Measurements from ENCODE around the gene UGT2A2.

The UGT2A2 gene

GRCh38 chr4:69568787-69569186 is 70.7 kb downstream of the UGT2A2 start:
- Histone ChIP-seq H3K27ac (replicated peaks; ENCODE audit: low read length) (no peak overlapping the region), H2BK12ac (ENCODE audit: low read length) (no peak overlapping the region), H3K79me1 (ENCODE audit: low read depth, low read length) (no peaks in the 10 kb centered on the region), H2BK15ac (ENCODE audit: low read length) (no peak overlapping the region), H4K8ac (ENCODE audit: low read depth, low read length) (no peak overlapping the region), H2BK120ac (ENCODE audit: low read depth, low read length) (no peak overlapping the region), H3K23ac (ENCODE audit: low read depth, low read length, poor library complexity) (no peak overlapping the region), H4K91ac (ENCODE audit: low read depth, low read length, poor library complexity) (no peak overlapping the region), H3K9me3 (replicated peaks in 1 of 2; ENCODE audit: control insufficient read depth in 2 of 2, insufficient read depth in 1 of 2, low read depth in 1 of 2, low read length in 2 of 2) (no peaks in the 10 kb centered on the region), H3K4ac (ENCODE audit: low read length) (no peak overlapping the region), H2AK5ac (ENCODE audit: low read depth, low read length) (no peak overlapping the region), H2AFZ (ENCODE audit: low read length) (no peak overlapping the region), H3K4me3 (ENCODE audit: low read length in 2 of 2) (no peak overlapping the region), H3K9ac (ENCODE audit: low read depth, low read length, poor library complexity) (no peak overlapping the region), H3K4me2 (ENCODE audit: insufficient read depth, low read length, poor library complexity, severe bottlenecking) (no peak overlapping the region), H3K14ac (ENCODE audit: low read length) (no peak overlapping the region), H3K27me3 (ENCODE audit: control insufficient read depth in 3 of 3, insufficient read depth in 3 of 3, low read depth in 1 of 3, low read length in 3 of 3) (no peaks in the 10 kb centered on the region), H3K4me1 (ENCODE audit: control insufficient read depth in 2 of 2, insufficient read depth in 1 of 2, low read depth in 1 of 2, low read length in 2 of 2) (no peaks in the 10 kb centered on the region), H3K36me3 (replicated peaks in 1 of 2; ENCODE audit: control insufficient read depth in 2 of 2, insufficient read depth in 2 of 2, low read length in 2 of 2) (no peaks in the 10 kb centered on the region), H3K18ac (ENCODE audit: low read length) (no peak overlapping the region), H2BK5ac (ENCODE audit: low read length) (no peak overlapping the region)
- WGBS, 2 donors (ENCODE audit: extremely low coverage in 2 of 2, insufficient read length in 2 of 2, insufficient replicate concordance in 1 of 2) = no CpG with 5 or more reads among the region's 1 CpG
- no peak for DNase-seq (ENCODE audit: low spot score)

GRCh38 chr4:69563424-69563823 is 76.0 kb downstream of the UGT2A2 start:
- no peak for DNase-seq (ENCODE audit: low spot score)
- Histone ChIP-seq H2BK15ac (ENCODE audit: low read length) (no peak overlapping the region), H2BK120ac (ENCODE audit: low read depth, low read length) (no peak overlapping the region), H3K27me3 (ENCODE audit: control insufficient read depth in 3 of 3, insufficient read depth in 3 of 3, low read depth in 1 of 3, low read length in 3 of 3) (no peaks in the 10 kb centered on the region), H3K4me1 (ENCODE audit: control insufficient read depth in 2 of 2, insufficient read depth in 1 of 2, low read depth in 1 of 2, low read length in 2 of 2) (no peaks in the 10 kb centered on the region), H3K4me3 (ENCODE audit: low read length in 2 of 2) (no peak overlapping the region), H3K9ac (ENCODE audit: low read depth, low read length, poor library complexity) (no peak overlapping the region), H2BK5ac (ENCODE audit: low read length) (no peak overlapping the region), H3K18ac (ENCODE audit: low read length) (no peak overlapping the region), H3K23ac (ENCODE audit: low read depth, low read length, poor library complexity) (no peak overlapping the region), H2BK12ac (ENCODE audit: low read length) (no peak overlapping the region), H3K4ac (ENCODE audit: low read length) (no peak overlapping the region), H3K27ac (replicated peaks; ENCODE audit: low read length) (no peak overlapping the region), H2AK5ac (ENCODE audit: low read depth, low read length) (no peak overlapping the region), H3K4me2 (ENCODE audit: insufficient read depth, low read length, poor library complexity, severe bottlenecking) (no peak overlapping the region), H3K14ac (ENCODE audit: low read length) (no peak overlapping the region), H4K8ac (ENCODE audit: low read depth, low read length) (no peak overlapping the region), H3K79me1 (ENCODE audit: low read depth, low read length) (no peaks in the 10 kb centered on the region), H3K36me3 (replicated peaks in 1 of 2; ENCODE audit: control insufficient read depth in 2 of 2, insufficient read depth in 2 of 2, low read length in 2 of 2) (no peaks in the 10 kb centered on the region), H3K9me3 (replicated peaks in 1 of 2; ENCODE audit: control insufficient read depth in 2 of 2, insufficient read depth in 1 of 2, low read depth in 1 of 2, low read length in 2 of 2) (no peaks in the 10 kb centered on the region), H2AFZ (ENCODE audit: low read length) (no peak overlapping the region), H4K91ac (ENCODE audit: low read depth, low read length, poor library complexity) (no peak overlapping the region)
- WGBS, 2 donors (ENCODE audit: extremely low coverage in 2 of 2, insufficient read length in 2 of 2, insufficient replicate concordance in 1 of 2) = no CpG with 5 or more reads among the region's 2 CpGs

GRCh38 chr4:69549651-69550050 is 89.8 kb downstream of the UGT2A2 start:
- H3K27ac ChIP-seq (replicated peaks; ENCODE audit: low read length) = no peak overlapping the region
- no peaks in the 10 kb centered on the region for H3K27me3 ChIP-seq (ENCODE audit: control insufficient read depth in 3 of 3, insufficient read depth in 3 of 3, low read depth in 1 of 3, low read length in 3 of 3)
- no peak overlapping the region for H3K4me2 ChIP-seq (ENCODE audit: insufficient read depth, low read length, poor library complexity, severe bottlenecking)
- H2BK15ac ChIP-seq (ENCODE audit: low read length) = no peak overlapping the region
- no peak overlapping the region for H3K18ac ChIP-seq (ENCODE audit: low read length)
- H3K4me1 ChIP-seq (ENCODE audit: control insufficient read depth in 2 of 2, insufficient read depth in 1 of 2, low read depth in 1 of 2, low read length in 2 of 2) = peaks cover 0 to 5% of the 10 kb centered on the region in 2 donors
- no peaks in the 10 kb centered on the region for H3K79me1 ChIP-seq (ENCODE audit: low read depth, low read length)
- no peak overlapping the region for H2BK120ac ChIP-seq (ENCODE audit: low read depth, low read length)
- WGBS, 2 donors (ENCODE audit: extremely low coverage in 2 of 2, insufficient read length in 2 of 2, insufficient replicate concordance in 1 of 2) = no CpG with 5 or more reads among the region's 2 CpGs
- no peak overlapping the region for H4K8ac ChIP-seq (ENCODE audit: low read depth, low read length)
- no peak overlapping the region for H3K23ac ChIP-seq (ENCODE audit: low read depth, low read length, poor library complexity)
- DNase-seq (ENCODE audit: low spot score) = no peak
- H3K14ac ChIP-seq (ENCODE audit: low read length) = no peak overlapping the region
- H2AFZ ChIP-seq (ENCODE audit: low read length) = no peak overlapping the region
- H3K36me3 ChIP-seq (replicated peaks in 1 of 2; ENCODE audit: control insufficient read depth in 2 of 2, insufficient read depth in 2 of 2, low read length in 2 of 2) = no peaks in the 10 kb centered on the region
- no peak overlapping the region for H3K4ac ChIP-seq (ENCODE audit: low read length)
- no peak overlapping the region for H4K91ac ChIP-seq (ENCODE audit: low read depth, low read length, poor library complexity)
- H2BK12ac ChIP-seq (ENCODE audit: low read length) = no peak overlapping the region
- no peak overlapping the region for H3K4me3 ChIP-seq (ENCODE audit: low read length in 2 of 2)
- H3K9me3 ChIP-seq (replicated peaks in 1 of 2; ENCODE audit: control insufficient read depth in 2 of 2, insufficient read depth in 1 of 2, low read depth in 1 of 2, low read length in 2 of 2) = no peaks in the 10 kb centered on the region
- H2BK5ac ChIP-seq (ENCODE audit: low read length) = no peak overlapping the region
- H2AK5ac ChIP-seq (ENCODE audit: low read depth, low read length) = no peak overlapping the region
- no peak overlapping the region for H3K9ac ChIP-seq (ENCODE audit: low read depth, low read length, poor library complexity)

GRCh38 chr4:69546134-69546765 is 93.2 kb downstream of the UGT2A2 start:
- H4K91ac ChIP-seq (ENCODE audit: low read depth, low read length, poor library complexity) = no peak overlapping the region
- no peak overlapping the region for H2BK5ac ChIP-seq (ENCODE audit: low read length)
- no peaks in the 10 kb centered on the region for H3K27me3 ChIP-seq (ENCODE audit: control insufficient read depth in 3 of 3, insufficient read depth in 3 of 3, low read depth in 1 of 3, low read length in 3 of 3)
- no peak overlapping the region for H3K14ac ChIP-seq (ENCODE audit: low read length)
- no peak overlapping the region for H2BK12ac ChIP-seq (ENCODE audit: low read length)
- H2AK5ac ChIP-seq (ENCODE audit: low read depth, low read length) = no peak overlapping the region
- DNase-seq (ENCODE audit: low spot score) = no peak
- peaks cover 0 to 5% of the 10 kb centered on the region in 2 donors for H3K4me1 ChIP-seq (ENCODE audit: control insufficient read depth in 2 of 2, insufficient read depth in 1 of 2, low read depth in 1 of 2, low read length in 2 of 2)
- no peak overlapping the region for H3K23ac ChIP-seq (ENCODE audit: low read depth, low read length, poor library complexity)
- no peak overlapping the region for H2BK15ac ChIP-seq (ENCODE audit: low read length)
- H3K4me2 ChIP-seq (ENCODE audit: insufficient read depth, low read length, poor library complexity, severe bottlenecking) = no peak overlapping the region
- no CpG with 5 or more reads among the region's 6 CpGs for WGBS, 2 donors (ENCODE audit: extremely low coverage in 2 of 2, insufficient read length in 2 of 2, insufficient replicate concordance in 1 of 2)
- H2BK120ac ChIP-seq (ENCODE audit: low read depth, low read length) = no peak overlapping the region
- H3K79me1 ChIP-seq (ENCODE audit: low read depth, low read length) = no peaks in the 10 kb centered on the region
- H3K27ac ChIP-seq (replicated peaks; ENCODE audit: low read length) = no peak overlapping the region
- no peak overlapping the region for H3K4me3 ChIP-seq (ENCODE audit: low read length in 2 of 2)
- H3K18ac ChIP-seq (ENCODE audit: low read length) = no peak overlapping the region
- no peak overlapping the region for H4K8ac ChIP-seq (ENCODE audit: low read depth, low read length)
- H3K36me3 ChIP-seq (replicated peaks in 1 of 2; ENCODE audit: control insufficient read depth in 2 of 2, insufficient read depth in 2 of 2, low read length in 2 of 2) = no peaks in the 10 kb centered on the region
- H3K9me3 ChIP-seq (replicated peaks in 1 of 2; ENCODE audit: control insufficient read depth in 2 of 2, insufficient read depth in 1 of 2, low read depth in 1 of 2, low read length in 2 of 2) = no peaks in the 10 kb centered on the region
- peak overlapping the region; percentile 15 for H2AFZ ChIP-seq (ENCODE audit: low read length)
- H3K4ac ChIP-seq (ENCODE audit: low read length) = no peak overlapping the region
- H3K9ac ChIP-seq (ENCODE audit: low read depth, low read length, poor library complexity) = no peak overlapping the region
